Motor neuron (in vitro differentiated cells): ENCODE data around the gene DNAH8. TPM values are rescaled to one million over a fixed set of nuclear protein-coding genes. Genes with fewer than 3 reads are reported as not detected.
A peak's percentile ranks its signal among the peaks of the same experiment; 100 is the strongest.
"Not testable (repeated sequence)": the region's sequence is repeated elsewhere in the genome, so short reads cannot be mapped to it uniquely, and the experiment has no call there.

Experiments
- ATAC-seq, 8 experiments: fragments of 200-7000 bp; cut with Tn5 transposase; replicated peaks in 6 of 8; 2 replicates each; pipeline ENCODE4 v1.8.0; 2021; ENCODE audit warnings: mild to moderate bottlenecking in 8 of 8, moderate library complexity in 8 of 8
- H3K27ac ChIP-seq, 2 donors: fragments of 250-450 bp; sonication (Bioruptor Pico); 2 replicates each; pipeline ENCODE4 v1.9.0; 2021; ENCODE audit warnings: antibody characterized with exemption in 2 of 2, mild to moderate bottlenecking in 2 of 2, moderate library complexity in 1 of 2
- H3K4me1 ChIP-seq, 2 donors: fragments of 250-450 bp; sonication (Bioruptor Pico); replicated peaks in 1 of 2; 2 replicates each; pipeline ENCODE4 v1.6.1; 2021; ENCODE audit warnings: antibody characterized with exemption in 2 of 2, mild to moderate bottlenecking in 2 of 2, moderate library complexity in 1 of 2
- H3K4me3 ChIP-seq, 5 donors: fragments of 250-450 bp; sonication (Bioruptor Pico); 2 replicates each; pipeline ENCODE4 v1.9.0; 2021; ENCODE audit warnings: antibody characterized with exemption in 5 of 5, mild to moderate bottlenecking in 5 of 5, moderate library complexity in 4 of 5
- WGBS, 10 experiments: fragments of 450-650 bp; shearing (Covaris generic); methylation state at CpG; one replicate each; pipeline ENCODE4 v1.0.0; 2022; 5-methylcytosine and 5-hydroxymethylcytosine counted together
- in situ Hi-C, 9 experiments: fragments of 400-800 bp; cut with MboI; loops; one replicate each; pipeline ENCODE4 v1.15.0; 2021; ENCODE audit warnings: low sequenced_read_pairs in 9 of 9, low pct_unique_long_range_greater_than_20kb in 2 of 9; ENCODE audit not compliant: unreplicated experiment in 9 of 9
- total RNA-seq, 8 experiments: library from RNA; unstranded; fragments of 300-600 nt; gene quantifications; 2 replicates each; pipeline versions ENCODE4 v1.2.3 to v1.2.4, GENCODE V29; 2022

Gene DNAH8
- total RNA-seq, 8 experiments from 2014 or later, result 0.04 to 0.69 (median 0.06) TPM; not detected in 2

- Histone ChIP-seq H3K4me1 (peaks cover 0 to 6% of the 10 kb centered on the region in 2 donors), H3K4me3 (no peak overlapping the region), H3K27ac (no peak overlapping the region)
- no peak for ATAC-seq
- in situ Hi-C loops, result no loop called here
- WGBS, 10 experiments, result 89 to 100% (median 100%) methylated on average over 2 to 4 of the region's 4 CpGs; no CpG with 5 or more reads in 1 of the 10 experiments
These were observed 28.7 kb upstream of the DNAH8 start for GRCh38 chr6:38686270-38687042.

GRCh38 chr6:38687043-38687353, 28.1 kb upstream of the DNAH8 start:
- Histone ChIP-seq H3K4me3 (no peak overlapping the region), H3K4me1 (peaks cover 0 to 6% of the 10 kb centered on the region in 2 donors), H3K27ac (no peak overlapping the region)
- in situ Hi-C loops, result no loop called here
- 86 to 100% (median 100%) methylated on average over 1 to 2 of the region's 2 CpGs; no CpG with 5 or more reads in 3 of the 10 experiments for WGBS, 10 experiments
- no peak for ATAC-seq

GRCh38 chr6:38687549-38687948, 27.6 kb upstream of the DNAH8 start:
- Histone ChIP-seq H3K4me1 (peaks cover 0 to 6% of the 10 kb centered on the region in 2 donors), H3K27ac (no peak overlapping the region), H3K4me3 (no peak overlapping the region)
- WGBS, 10 experiments, result 83 to 100% (median 100%) methylated on average over 1 of the region's 1 CpG; no CpG with 5 or more reads in 4 of the 10 experiments
- in situ Hi-C loops, result no loop called here
- ATAC-seq, result no peak

GRCh38 chr6:38688579-38689087, 26.5 kb upstream of the DNAH8 start:
- Histone ChIP-seq H3K27ac (no peak overlapping the region), H3K4me3 (no peak overlapping the region), H3K4me1 (peaks cover 0 to 6% of the 10 kb centered on the region in 2 donors)
- WGBS, 10 experiments, result 75 to 100% (median 100%) methylated on average over 1 to 5 of the region's 6 CpGs; no CpG with 5 or more reads in 4 of the 10 experiments
- in situ Hi-C loops, result no loop called here
- peak in 2 of 8 experiments; percentile 38 to 44 for ATAC-seq

GRCh38 chr6:38695227-38695900, 19.7 kb upstream of the DNAH8 start:
- Histone ChIP-seq H3K4me1 (no peaks in the 10 kb centered on the region), H3K27ac (no peak overlapping the region), H3K4me3 (no peak overlapping the region)
- 82 to 100% (median 90%) methylated on average over 1 to 2 of the region's 2 CpGs; no CpG with 5 or more reads in 2 of the 10 experiments for WGBS, 10 experiments
- ATAC-seq, result no peak
- in situ Hi-C loops, result no loop called here

- no peak overlapping the region for H3K4me3 ChIP-seq
- 20 to 100% (median 100%) methylated on average over 1 of the region's 1 CpG; no CpG with 5 or more reads in 1 of the 10 experiments for WGBS, 10 experiments
- H3K27ac ChIP-seq, result no peak overlapping the region
- no peak for ATAC-seq
- H3K4me1 ChIP-seq, result no peaks in the 10 kb centered on the region
- in situ Hi-C loops, result no loop called here
These were observed 19.2 kb upstream of the DNAH8 start for GRCh38 chr6:38695933-38696332.

GRCh38 chr6:38696345-38696744, 18.8 kb upstream of the DNAH8 start:
- H3K4me3 ChIP-seq, result no peak overlapping the region
- no peak for ATAC-seq
- in situ Hi-C loops, result no loop called here
- H3K4me1 ChIP-seq, result no peaks in the 10 kb centered on the region
- no peak overlapping the region for H3K27ac ChIP-seq

GRCh38 chr6:38697846-38698245, 17.3 kb upstream of the DNAH8 start:
- H3K27ac ChIP-seq, result no peak overlapping the region
- peaks cover 0 to 7% of the 10 kb centered on the region in 2 donors for H3K4me1 ChIP-seq
- H3K4me3 ChIP-seq, result no peak overlapping the region
- 57 to 100% (median 79%) methylated on average over 1 to 3 of the region's 3 CpGs for WGBS, 10 experiments
- in situ Hi-C loops, result no loop called here
- no peak for ATAC-seq

- H3K27ac ChIP-seq, H3K4me1 ChIP-seq, in situ Hi-C loops, ATAC-seq, H3K4me3 ChIP-seq: not testable (repeated sequence)
- 83 to 100% (median 86%) methylated on average over 1 to 2 of the region's 3 CpGs; no CpG with 5 or more reads in 7 of the 10 experiments for WGBS, 10 experiments
These were observed 15.4 kb upstream of the DNAH8 start for GRCh38 chr6:38699702-38700101.

- Histone ChIP-seq H3K4me3 (no peak overlapping the region), H3K4me1 (peaks cover 0 to 7% of the 10 kb centered on the region in 2 donors), H3K27ac (no peak overlapping the region)
- ATAC-seq, result no peak
- 40 to 100% (median 90%) methylated on average over 1 to 3 of the region's 3 CpGs; no CpG with 5 or more reads in 3 of the 10 experiments for WGBS, 10 experiments
- in situ Hi-C loops, result no loop called here
These were observed 13.6 kb upstream of the DNAH8 start for GRCh38 chr6:38701551-38701950.

- peak; percentile 98 to 100 (median 100) for ATAC-seq
- 0 to 6% (median 0%) methylated on average over 1 to 13 of the region's 53 CpGs; no CpG with 5 or more reads in 3 of the 10 experiments for WGBS, 10 experiments
- peak within 1 kb of the TSS; percentile 76 to 79 for H3K27ac ChIP-seq
- H3K4me3 ChIP-seq, result peak within 1 kb of the TSS; percentile 51 to 88 (median 70)
- in situ Hi-C loops, result no loop called here
- peaks cover 0 to 7% of the 10 kb centered on the region in 2 donors for H3K4me1 ChIP-seq
These were observed 12.3 kb upstream of the DNAH8 start, which contains the start of gene GLO1 for GRCh38 chr6:38702558-38703397. Gene GLO1 (minus strand): TSS chr6:38703145. CDS start chr6:38703054, 91 bp downstream.

- Histone ChIP-seq H3K27ac (no peak overlapping the region), H3K4me1 (peaks cover 0 to 7% of the 10 kb centered on the region in 2 donors), H3K4me3 (no peak overlapping the region)
- 53 to 100% (median 92%) methylated on average over 1 to 4 of the region's 5 CpGs; no CpG with 5 or more reads in 1 of the 10 experiments for WGBS, 10 experiments
- in situ Hi-C loops, result no loop called here
- no peak for ATAC-seq
These were observed 11.0 kb upstream of the DNAH8 start for GRCh38 chr6:38703949-38704590.
